ENCODE data around the gene RPP25L.
"Not testable (repeated sequence)": the region's sequence is repeated elsewhere in the genome, so short reads cannot be mapped to it uniquely, and the experiment has no call there.

The RPP25L gene

DNA sequence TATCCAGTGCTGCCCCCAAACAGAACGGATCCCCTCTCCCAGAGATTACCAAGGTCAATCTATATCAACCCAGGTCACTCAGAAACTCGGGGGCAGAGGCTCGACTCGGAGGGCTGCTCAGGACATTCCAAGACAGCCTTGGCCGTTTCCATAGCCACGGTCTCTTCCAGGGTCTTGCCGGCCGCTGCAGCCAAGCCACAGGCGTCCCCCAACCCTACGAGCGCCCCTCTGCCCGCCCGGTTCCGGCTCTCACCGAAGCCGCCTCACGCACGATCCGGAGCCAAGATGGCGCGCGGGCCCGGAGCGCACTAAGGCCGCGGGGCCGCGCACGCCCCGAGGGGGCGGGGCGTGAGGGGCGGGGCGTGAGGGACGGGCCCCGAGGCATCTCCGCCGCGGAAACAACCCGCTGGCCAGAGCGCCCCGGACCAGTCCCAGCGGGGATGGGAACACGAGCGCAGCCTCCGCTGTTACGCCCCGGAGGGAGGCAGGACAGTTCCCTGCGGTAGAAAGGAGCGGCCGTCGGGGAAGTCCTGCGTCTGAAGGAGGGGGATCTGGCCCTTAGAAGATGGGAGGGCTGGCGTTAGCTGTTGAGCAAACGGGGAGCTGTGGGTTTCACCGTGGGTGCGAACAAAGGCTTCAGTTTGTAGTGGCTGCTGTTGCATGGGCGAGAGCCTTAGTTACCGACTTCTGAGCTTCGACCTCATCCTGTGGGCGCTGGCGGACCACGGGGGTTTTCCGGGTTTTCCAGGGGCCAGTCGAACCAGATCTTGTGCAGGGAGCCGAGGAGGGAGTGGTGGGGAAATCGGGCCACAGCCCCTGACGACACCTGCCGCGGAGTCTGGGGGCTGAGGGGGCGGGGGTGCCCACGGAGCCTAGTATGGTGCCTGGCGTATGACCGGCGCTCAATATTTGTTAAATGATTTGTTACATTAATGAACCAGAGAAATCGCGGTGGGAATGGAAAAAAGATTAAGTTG, at the start of gene RPP25L:
TSS of gene RPP25L (minus strand) at position 287 of the 977 bp plus-strand sequence. CDS start 801 bp downstream, outside the sequence.
- DNase-seq = peak; percentile 76

DNA sequence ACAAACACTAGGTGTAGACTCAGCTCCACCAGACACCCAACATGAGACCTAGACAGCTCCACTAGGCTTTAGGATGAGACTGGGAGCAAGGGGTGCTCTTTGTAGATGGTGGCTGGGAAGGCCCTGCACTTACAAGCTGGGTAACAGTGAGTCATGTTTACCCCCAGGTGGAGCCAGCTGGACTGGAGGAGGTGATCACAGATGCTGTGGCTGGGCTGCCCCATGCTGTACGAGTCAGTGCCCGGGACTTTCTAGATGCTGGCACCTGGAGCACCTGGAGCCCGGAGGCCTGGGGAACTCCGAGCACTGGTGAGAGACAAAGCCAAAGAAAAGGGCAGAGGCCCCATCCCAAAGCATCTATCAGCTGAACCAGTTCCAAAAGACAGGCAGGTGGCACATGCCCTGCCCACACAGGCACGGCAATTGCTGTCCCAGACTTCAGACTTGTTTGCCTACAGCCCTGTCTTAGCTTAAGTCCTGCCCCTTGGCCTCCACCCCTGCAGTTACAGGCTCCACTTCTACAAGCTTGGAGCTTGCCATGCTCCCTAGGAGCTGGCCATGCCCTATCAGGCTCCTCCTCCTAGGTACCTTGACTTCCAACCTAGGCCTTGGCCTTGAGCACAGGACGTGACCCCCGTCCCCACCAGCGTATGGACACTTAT, 47.8 kb upstream of the RPP25L start:
- no peak for DNase-seq

DNA sequence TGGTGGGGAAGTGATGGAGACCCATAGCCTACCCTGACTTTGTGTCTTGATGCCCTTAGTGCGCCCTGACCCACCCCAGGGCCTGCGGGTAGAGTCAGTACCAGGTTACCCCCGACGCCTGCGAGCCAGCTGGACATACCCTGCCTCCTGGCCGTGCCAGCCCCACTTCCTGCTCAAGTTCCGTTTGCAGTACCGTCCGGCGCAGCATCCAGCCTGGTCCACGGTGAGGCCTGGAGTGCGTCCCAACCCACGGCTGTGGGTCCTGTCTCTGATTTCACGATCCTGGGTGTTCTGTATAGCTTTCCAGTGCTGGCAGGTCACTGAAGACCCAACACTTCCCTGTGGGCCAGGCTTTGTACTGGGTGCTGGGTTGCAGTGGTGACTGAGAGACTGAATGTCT, 46.6 kb upstream of the RPP25L start:
- DNase-seq = no peak

- DNase-seq = no peak
Observed at GRCh38 chr9:34656992-34657391, 45.1 kb upstream of the RPP25L start.

DNA sequence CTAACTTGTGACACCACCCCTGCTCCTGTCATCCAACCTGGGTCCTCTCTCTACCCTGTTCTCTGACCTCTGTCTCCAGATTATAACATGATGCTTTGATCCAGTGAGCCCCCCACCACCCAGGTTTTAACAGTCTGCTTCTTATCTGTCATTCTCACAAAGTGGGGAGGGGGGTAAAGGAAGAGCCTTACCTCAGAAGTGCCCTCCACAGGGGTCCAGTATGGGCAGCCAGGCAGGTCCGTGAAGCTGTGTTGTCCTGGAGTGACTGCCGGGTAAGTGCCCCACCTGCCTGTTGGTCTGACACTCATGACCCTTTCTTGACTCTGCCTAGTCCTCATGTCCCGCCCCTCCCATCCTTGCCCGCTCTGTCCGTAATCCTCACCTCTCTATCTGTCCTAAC, 43.5 kb upstream of the RPP25L start:
- DNase-seq = no peak

GRCh38 chr9:34654323-34655051, 42.6 kb upstream of the RPP25L start:
- DNase-seq = no peak

DNA sequence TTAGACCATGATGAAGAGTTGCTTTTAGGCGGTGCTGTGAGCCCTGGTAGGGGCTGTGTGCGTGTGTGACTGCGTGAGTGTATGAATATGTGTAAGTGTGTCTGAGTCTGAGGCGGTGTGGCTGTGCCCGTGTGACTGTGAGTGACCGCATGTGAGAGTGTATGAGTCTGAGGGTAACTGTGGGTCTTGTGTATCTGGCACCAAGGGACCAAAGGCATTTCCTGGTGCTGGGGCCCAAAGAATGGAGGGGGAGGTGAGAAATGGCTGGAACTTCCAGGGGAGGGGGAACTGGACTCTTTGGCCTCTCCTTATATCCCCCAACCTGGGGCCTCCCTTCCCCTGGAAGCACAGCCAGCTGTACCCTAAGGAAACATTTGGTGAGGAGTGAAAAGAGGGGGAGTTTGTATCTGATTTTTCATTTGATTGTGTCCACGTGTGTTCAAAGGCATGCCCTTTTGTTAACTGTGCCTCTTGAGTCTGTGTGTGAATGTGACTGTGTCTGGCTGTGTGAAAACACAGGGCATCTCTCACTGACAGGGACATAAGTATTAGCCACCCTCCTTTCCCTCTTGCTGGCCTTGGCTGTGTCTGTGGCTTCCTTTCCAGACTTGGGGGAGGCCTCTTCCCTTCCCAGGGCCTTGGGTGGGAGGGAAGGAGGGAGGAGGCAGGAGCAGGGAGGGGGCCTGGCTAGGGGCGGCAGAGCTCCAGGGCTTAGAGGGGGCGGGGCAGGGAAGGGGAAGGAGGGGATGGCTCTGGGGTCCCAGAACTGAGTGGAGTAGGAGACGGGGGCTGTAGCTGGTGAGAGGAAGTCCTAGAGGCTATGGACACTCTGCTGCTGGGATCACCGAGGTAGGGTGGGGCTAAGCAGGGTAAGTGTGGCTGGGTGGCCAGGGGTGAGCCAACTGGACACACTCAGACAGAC, 41.5 kb upstream of the RPP25L start:
- DNase-seq = no peak

- DNase-seq = no peak
Observed at GRCh38 chr9:34652602-34653000, 40.7 kb upstream of the RPP25L start.

GRCh38 chr9:34651876-34652601, 40.1 kb upstream of the RPP25L start, which contains the start of gene IL11RA:
TSS of gene IL11RA (plus strand) at chr9:34652185. CDS start at chr9:34655218, 3,033 bp downstream.
- DNase-seq = no peak

GRCh38 chr9:34651321-34651720, 39.4 kb upstream of the RPP25L start:
- DNase-seq = no peak

DNA sequence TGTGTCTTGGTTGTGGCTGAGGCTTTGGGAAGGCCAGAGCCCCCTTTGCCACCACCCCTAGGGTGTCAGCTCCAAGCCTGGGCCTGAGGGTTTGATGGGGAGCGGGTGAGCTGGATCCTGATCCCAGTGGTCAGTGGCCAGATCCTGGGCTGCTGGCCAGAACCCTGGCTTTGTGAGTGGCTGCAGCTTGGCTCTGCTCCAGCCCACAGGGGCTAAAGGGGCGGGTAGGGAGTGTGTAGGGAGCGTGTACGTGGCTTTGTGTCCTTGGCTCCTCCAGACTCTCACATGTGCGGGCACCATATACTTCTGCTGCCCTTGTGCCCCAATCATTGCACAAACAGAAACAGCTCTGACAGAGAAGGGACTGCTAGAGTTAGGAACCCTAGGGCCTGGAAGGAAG, 38.9 kb upstream of the RPP25L start:
- DNase-seq = no peak

- DNase-seq = no peak
Observed at GRCh38 chr9:34648673-34649072, 36.8 kb upstream of the RPP25L start.

DNA sequence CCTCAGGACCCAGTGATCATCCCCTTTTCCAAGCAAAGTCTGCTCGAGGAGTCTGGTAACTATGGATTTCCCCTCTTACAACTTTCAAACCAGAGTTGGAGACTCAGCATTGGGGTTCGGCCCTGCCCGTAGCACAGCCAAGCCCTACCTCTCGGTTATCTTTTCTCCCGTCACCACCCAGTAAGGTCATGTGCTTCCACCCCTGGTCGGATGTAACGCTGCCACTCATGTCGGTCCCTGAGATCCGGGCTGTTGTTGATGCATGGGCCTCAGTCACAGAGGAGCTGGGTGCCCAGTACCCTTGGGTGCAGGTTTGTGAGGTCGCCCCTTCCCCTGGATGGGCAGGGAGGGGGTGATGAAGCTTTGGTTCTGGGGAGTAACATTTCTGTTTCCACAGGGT, 35.8 kb upstream of the RPP25L start:
- DNase-seq = no peak

GRCh38 chr9:34647084-34647403, 35.1 kb upstream of the RPP25L start:
- no peak for DNase-seq

- DNase-seq = peak; percentile 82
Observed at GRCh38 chr9:34646211-34647083, 34.5 kb upstream of the RPP25L start, which contains the start of gene GALT. TSS of gene GALT (plus strand) at chr9:34646675. CDS start at chr9:34646705, 30 bp downstream.

GRCh38 chr9:34644766-34645314, 32.9 kb upstream of the RPP25L start:
- DNase-seq = no peak

- DNase-seq = no peak
Observed at GRCh38 chr9:34642679-34643078, 30.8 kb upstream of the RPP25L start.

DNA sequence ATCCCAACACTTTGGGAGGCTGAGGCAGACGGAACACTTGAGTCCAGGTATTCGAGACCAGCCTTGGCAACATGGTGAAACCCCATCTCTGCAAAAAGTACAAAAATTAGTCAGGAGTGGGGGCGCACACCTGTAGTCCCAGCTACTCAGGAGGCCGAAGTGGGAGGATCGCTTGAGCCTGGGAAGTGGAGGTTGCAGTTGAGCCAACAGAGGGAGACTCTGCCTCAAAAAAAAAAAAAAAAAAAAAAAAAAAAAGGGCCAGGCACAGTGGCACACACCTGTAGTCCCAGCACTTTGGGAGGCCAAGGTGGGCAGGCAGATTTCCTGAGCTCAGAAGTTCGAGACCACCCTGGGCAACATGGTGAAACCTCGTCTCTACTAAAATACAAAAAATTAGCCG, 27.4 kb upstream of the RPP25L start:
- not testable (repeated sequence) for DNase-seq

GRCh38 chr9:34638138-34638445, 26.2 kb upstream of the RPP25L start:
- no peak for DNase-seq

All from GDM1 (cell line).